HepG2 (cell line): ENCODE measurements around the gene CMTM3. TPM values are rescaled to one million over a fixed set of nuclear protein-coding genes. Genes with fewer than 3 reads are reported as not detected.

ENCODE experiments used
- ATAC-seq: fragments of 200-7000 bp; cut with Tn5 transposase; 3 replicates; pipeline ENCODE4 v1.9.1; 2020; ENCODE audit warnings: mild to moderate bottlenecking, moderate library complexity
- BruUV-seq: library from RNA; stranded (reverse); fragments of 400-500 nt; replicated peaks from 2 replicates; lab custom pipeline; 2021; lab: Mats Ljungman, UMichigan
- CTCF ChIA-PET: fragments of 300-600 bp; formaldehyde crosslinking; extraction: SDS; loops from one replicate; lab custom pipeline; 2021; ENCODE audit warnings: low total read pairs, inconsistent platforms, low intra/inter-chr PET ratio; lab: Yijun Ruan, JAX
- POLR2A ChIA-PET: fragments of 350-600 bp; sonication (Branson Sonifier 250); formaldehyde crosslinking; loops from one replicate; lab custom pipeline; 2020; ENCODE audit warnings: antibody characterized with exemption, inconsistent platforms; lab: Yijun Ruan, JAX
- DNase-seq: peaks from one replicate; pipeline ENCODE4 v3.0.0-alpha.2; 2015; ENCODE audit warnings: low spot score
- FAIRE-seq: peaks from 3 replicates; lab custom pipeline; 2011; peaks lifted over from hg19 to GRCh38; lab: Jason Lieb, UNC
- H2AFZ ChIP-seq: one replicate; pipeline ENCODE4 v1.6.1; 2011; ENCODE audit warnings: low read length, inconsistent platforms
- H3K27ac ChIP-seq: fragments of 300-600 bp; 3 replicates; pipeline ENCODE4 v1.8.0; 2011; ENCODE audit warnings: mixed run types, mild to moderate bottlenecking, mixed read lengths, low read length, inconsistent platforms; ENCODE audit not compliant: insufficient read depth; ENCODE audit errors: extremely low read length
- H3K27me3 ChIP-seq, 2 experiments: fragments of 200-600 bp in 1 of 2; 2 replicates in 1 of 2; 3 replicates in 1 of 2; pipeline versions ENCODE4 v1.6.0 to v1.8.0; 2011; ENCODE audit warnings: low read length in 2 of 2, mild to moderate bottlenecking in 2 of 2, moderate library complexity in 2 of 2, inconsistent platforms in 1 of 2; ENCODE audit not compliant: insufficient read depth in 2 of 2, control insufficient read depth in 1 of 2
- H3K36me3 ChIP-seq, 2 experiments: fragments of 200-600 bp in 1 of 2; replicated peaks in 1 of 2; 2 replicates in 1 of 2; 3 replicates in 1 of 2; pipeline versions ENCODE4 v1.5.1 to v1.8.0; 2011; ENCODE audit warnings: low read length in 2 of 2, inconsistent platforms in 1 of 2; ENCODE audit not compliant: insufficient read depth in 2 of 2, control insufficient read depth in 1 of 2
- H3K4me1 ChIP-seq: 2 replicates; pipeline ENCODE4 v1.5.1; 2012; ENCODE audit warnings: low read length, inconsistent platforms; ENCODE audit not compliant: insufficient read depth
- H3K4me2 ChIP-seq: 2 replicates; pipeline ENCODE4 v1.6.0; 2011; ENCODE audit warnings: low read depth, low read length, inconsistent platforms
- H3K4me3 ChIP-seq, 3 experiments: fragments of 200-600 bp in 1 of 3; sonication (generic), shearing (Covaris generic) in 1 of 3; replicated peaks in 1 of 3; 2 replicates each; pipeline ENCODE4 v1.5.1; 2011 to 2016; ENCODE audit warnings: low read length in 3 of 3, inconsistent platforms in 2 of 3, low read depth in 2 of 3, mild to moderate bottlenecking in 2 of 3, control low read depth in 1 of 3, mixed read lengths in 1 of 3; ENCODE audit not compliant: insufficient read depth in 1 of 3
- H3K79me2 ChIP-seq: one replicate; pipeline ENCODE4 v1.6.1; 2011; ENCODE audit warnings: low read length, inconsistent platforms; ENCODE audit not compliant: insufficient read depth
- H3K9ac ChIP-seq: 2 replicates; pipeline ENCODE4 v1.6.0; 2011; ENCODE audit warnings: mild to moderate bottlenecking, low read depth, low read length, inconsistent platforms; ENCODE audit not compliant: insufficient read depth
- H3K9me3 ChIP-seq: 2 replicates; pipeline ENCODE4 v1.5.1; 2012; ENCODE audit warnings: mild to moderate bottlenecking, low read length
- H4K20me1 ChIP-seq: 2 replicates; pipeline ENCODE4 v1.6.0; 2011; ENCODE audit warnings: inconsistent platforms, mild to moderate bottlenecking, low read length, moderate library complexity; ENCODE audit not compliant: insufficient read depth
- ARID2 ChIP-seq: sonication (generic); formaldehyde crosslinking; IDR thresholded peaks from 2 replicates; pipeline ENCODE4 v1.8.1; 2022; ENCODE audit warnings: mild to moderate bottlenecking, missing genetic modification reagents, borderline replicate concordance
- MIER3 ChIP-seq: IDR thresholded peaks from 2 replicates; pipeline ENCODE4 v1.6.1; 2016; ENCODE audit warnings: missing compliant biosample characterization, borderline replicate concordance
- NCOA5 ChIP-seq: sonication (generic); formaldehyde crosslinking; IDR thresholded peaks from 2 replicates; pipeline ENCODE4 v1.4.0; 2020; ENCODE audit warnings: missing genetic modification reagents
- RERE ChIP-seq: IDR thresholded peaks from 2 replicates; pipeline ENCODE4 v1.6.1; 2016; ENCODE audit warnings: low read depth, missing genetic modification reagents, missing compliant biosample characterization
- ZNF460 ChIP-seq: sonication (generic); formaldehyde crosslinking; IDR thresholded peaks from 2 replicates; pipeline ENCODE4 v1.5.1; 2020; ENCODE audit warnings: missing genetic modification reagents, mild to moderate bottlenecking, borderline replicate concordance
- WGBS: methylation state at CpG from one replicate; pipeline ENCODE4 v1.1.6; 2017; ENCODE audit warnings: low lambda C conversion rate; 5-methylcytosine and 5-hydroxymethylcytosine counted together
- in situ Hi-C: cut with HindIII; loops from 2 replicates; pipeline ENCODE4 v1.10.0; 2017; ENCODE audit warnings: low pct_unique_long_range_greater_than_20kb; ENCODE audit not compliant: extremely low pct_ligation_motif_present
- intact Hi-C: fragments of 100-400 bp; cut with micrococcal nuclease; formaldehyde crosslinking; loops from one replicate; pipeline ENCODE4 v1.10.0; 2022; ENCODE audit not compliant: unreplicated experiment
- polyA plus RNA-seq, 8 experiments: library from polyadenylated mRNA; depleted of rRNA in 3 of 8; stranded (reverse) in 7 of 8; unstranded in 1 of 8; fragments of >200 nt; fragmentation: Illumina TruSeq in 4 of 8; extraction: Trizol in 4 of 8; gene quantifications; 2 replicates each; pipeline versions ENCODE4 v1.2.1 to v1.2.3, GENCODE V29; 2011 to 2016; ENCODE audit warnings: low read depth in 4 of 8, missing spikeins in 1 of 8, mixed read lengths in 1 of 8; ENCODE audit not compliant: insufficient read depth in 1 of 8
- total RNA-seq, 5 experiments: library from RNA; depleted of rRNA; stranded (reverse); fragments of >200 nt; fragmentation: Illumina TruSeq; extraction: Trizol; gene quantifications; 2 replicates each; pipeline ENCODE4 v1.2.3, GENCODE V29; 2016; ENCODE audit warnings: low read depth in 1 of 5

Gene CMTM3
- total and polyA plus RNA-seq, 2 of the 13 experiments (the other 11 are each of a cell fraction or from before 2014, with no cell fraction given) = 29.2 to 48.7 TPM

- Histone ChIP-seq H2AFZ (no peak overlapping the region), H3K27me3 (no peaks in the 10 kb centered on the region), H3K9me3 (no peaks in the 10 kb centered on the region), H3K27ac (no peak overlapping the region), H3K9ac (no peak overlapping the region), H3K79me2 (no peaks in the 10 kb centered on the region), H3K4me2 (no peak overlapping the region), H4K20me1 (no peaks in the 10 kb centered on the region), H3K4me1 (peaks cover 15% of the 10 kb centered on the region), H3K36me3 (peaks cover 2 to 16% of the 10 kb centered on the region in 2 experiments; a peak in 3 of 5 replicates), H3K4me3 (no peak overlapping the region)
- FAIRE-seq (no peak), DNase-seq (no peak), ATAC-seq (no peak)
- in situ Hi-C loops (no loop called here), intact Hi-C loops (no loop called here)
- POLR2A ChIA-PET = no interaction called here
- CTCF ChIA-PET = no interaction called here
- TF ChIP-seq ZNF460 (CRISPR knock-in tag) (no peak), ARID2 (no peak), MIER3 (CRISPR knock-in tag) (no peak), NCOA5 (CRISPR knock-in tag) (no peak), RERE (CRISPR knock-in tag) (no peak)
- no TSS peak for BruUV-seq
- WGBS = 96% methylated on average over 14 of the region's 14 CpGs
Measured at GRCh38 chr16:66621973-66622372, 17.5 kb downstream of the CMTM3 start.
